Measurements from ENCODE around the gene NDE1. TPM values are rescaled to one million over a fixed set of nuclear protein-coding genes. Genes with fewer than 3 reads are reported as not detected.
A peak's percentile ranks its signal among the peaks of the same experiment; 100 is the strongest.

Gene NDE1, protein sequence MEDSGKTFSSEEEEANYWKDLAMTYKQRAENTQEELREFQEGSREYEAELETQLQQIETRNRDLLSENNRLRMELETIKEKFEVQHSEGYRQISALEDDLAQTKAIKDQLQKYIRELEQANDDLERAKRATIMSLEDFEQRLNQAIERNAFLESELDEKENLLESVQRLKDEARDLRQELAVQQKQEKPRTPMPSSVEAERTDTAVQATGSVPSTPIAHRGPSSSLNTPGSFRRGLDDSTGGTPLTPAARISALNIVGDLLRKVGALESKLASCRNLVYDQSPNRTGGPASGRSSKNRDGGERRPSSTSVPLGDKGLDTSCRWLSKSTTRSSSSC
- 29.2 and 34.4 TPM in 2 replicates for total RNA-seq (2012; rRNA removed)
- polyA plus RNA-seq (2012; rRNA removed), result 17.3 and 22.7 TPM in 2 replicates
- polyA plus RNA-seq (2012; cell fraction: cytosol; rRNA removed), result 14.0 and 28.0 TPM in 2 replicates
- 8.8 and 21.5 TPM in 2 replicates for polyA plus RNA-seq (2012; cell fraction: nucleus; rRNA removed; ENCODE audit: low replicate concordance)
- Bru-seq, nascent RNA, result percentile 67 among the genes with signal in this experiment
- percentile 79 among the genes with signal in this experiment for BruChase-seq, experiment 1, labeled RNA remaining after a 6-hour chase
- percentile 65 among the genes with signal in this experiment for BruChase-seq, experiment 2, labeled RNA remaining after a 2-hour chase
- long read RNA-seq, transcript NDE1-201 (9 exons, 3,221 nt), result major isoform, 8 of 28 reads
- long read RNA-seq, partial matches to known transcripts, result 9 of 28 reads
- long read RNA-seq, other reads (novel, unspliced or antisense), result 11 of 28 reads

DNA sequence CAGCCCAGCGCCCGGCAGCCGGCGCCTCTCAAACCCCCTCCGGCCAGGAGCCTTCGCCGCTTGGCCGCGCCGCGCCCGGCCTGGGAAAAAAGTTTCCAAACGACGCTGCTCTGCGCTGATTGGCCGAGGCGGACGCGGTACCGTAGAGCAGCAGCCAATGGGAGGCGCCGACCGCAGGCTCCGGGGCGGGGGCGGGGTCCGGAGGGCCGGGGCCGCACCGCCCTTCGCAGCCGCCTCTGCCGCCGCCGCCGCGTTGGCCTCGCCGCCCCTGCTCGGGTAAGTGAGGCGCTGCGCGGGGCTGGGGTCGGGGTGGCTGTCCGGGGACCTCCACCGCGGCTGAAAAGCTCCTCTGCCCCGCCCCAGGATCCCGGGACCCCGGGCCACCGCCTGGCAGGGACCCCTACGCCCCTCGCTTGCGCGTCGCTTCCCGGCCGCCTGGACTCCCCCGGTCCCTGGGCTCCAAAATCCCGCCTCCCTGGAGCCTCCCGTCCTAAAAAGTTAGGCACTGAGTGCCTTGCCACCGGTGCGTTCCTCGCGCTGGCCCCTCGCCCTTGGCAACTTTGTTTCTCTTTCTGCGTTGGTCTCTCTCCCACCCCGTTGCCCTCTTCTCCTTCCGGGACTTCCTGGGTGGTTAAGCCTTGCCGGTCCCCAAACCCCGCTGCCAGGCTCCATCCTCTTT, at the start of gene NDE1:
TSS of gene NDE1 (plus strand) at position 227 of the 679 bp plus-strand sequence. CDS start 14,534 bp downstream, outside the sequence.
- intact Hi-C loops (cut with micrococcal nuclease), result loop anchor here (2.0 to 5.0 kb wide), 2 partner anchors 23 to 52 kb away; no protein-coding TSS in a partner anchor
- DNase-seq, result peak; percentile 85

More for the DNA sequence above, at the start of gene NDE1:
- Histone ChIP-seq H3K14ac (replicated peaks; ENCODE audit: low read depth, low read length) (peak within 1 kb of the TSS; percentile 92), H4K8ac (ENCODE audit: low read depth in 2 of 2, low read length in 2 of 2) (peak within 1 kb of the TSS; percentile 67 to 76; a peak in 2 of 4 replicates), H2AK5ac (ENCODE audit: low read depth, low read length) (peak within 1 kb of the TSS; percentile 73; the same call in 1 of the 2 replicates), H2AK9ac (replicated peaks; ENCODE audit: low read depth, low read length, poor library complexity) (peak within 1 kb of the TSS; percentile 95), H4K20me1 (ENCODE audit: insufficient read depth, low read length) (peaks cover 30% of the 10 kb centered on the region), H3K4me2 (ENCODE audit: low read depth, low read length) (peak within 1 kb of the TSS; percentile 96), H3K18ac (ENCODE audit: low read depth, low read length) (peak within 1 kb of the TSS; percentile 36), H3K9me1 (ENCODE audit: insufficient read depth, low read length) (peaks cover 6% of the 10 kb centered on the region), H3K79me1 (ENCODE audit: low read depth in 1 of 2, low read length in 2 of 2) (peaks cover 24 to 48% of the 10 kb centered on the region in 2 experiments), H4K91ac (ENCODE audit: insufficient read depth, low read depth, low read length) (peak within 1 kb of the TSS; percentile 86), H3K23ac (ENCODE audit: low read depth, low read length) (peak within 1 kb of the TSS; percentile 96), H3K27me3 (ENCODE audit: control insufficient read depth, insufficient read depth, low read length) (no peaks in the 10 kb centered on the region), H3K27ac (ENCODE audit: insufficient read depth, low read length) (peak within 1 kb of the TSS; percentile 73), H3K56ac (ENCODE audit: extremely low read depth, insufficient read depth, low read length) (peak within 1 kb of the TSS; percentile 65; the same call in 1 of the 2 replicates), H3K4me1 (ENCODE audit: control insufficient read depth, insufficient read depth, low read length) (peaks cover 6% of the 10 kb centered on the region), H3K9ac (ENCODE audit: low read depth, low read length) (peak within 1 kb of the TSS; percentile 89), H2BK20ac (ENCODE audit: low read depth, low read length) (peak within 1 kb of the TSS; percentile 43), H2BK15ac (ENCODE audit: low read depth, low read length) (peak within 1 kb of the TSS; percentile 76; the same call in 1 of the 3 replicates), H3K4me3 (ENCODE audit: insufficient read depth, low read depth, low read length) (peak within 1 kb of the TSS; percentile 93), H3K4ac (ENCODE audit: low read depth, low read length) (peak within 1 kb of the TSS; percentile 84), H2BK120ac (ENCODE audit: low read depth, low read length) (peak within 1 kb of the TSS; percentile 76), H3K9me3 (ENCODE audit: control insufficient read depth, insufficient read depth, low read length) (no peaks in the 10 kb centered on the region), H2AFZ (replicated peaks; ENCODE audit: low read length, poor library complexity) (peak within 1 kb of the TSS; percentile 93), H2BK5ac (ENCODE audit: low read depth, low read length, poor library complexity, severe bottlenecking) (peak within 1 kb of the TSS; percentile 64), H3K36me3 (ENCODE audit: control insufficient read depth, insufficient read depth, low read length) (no peaks in the 10 kb centered on the region), H4K5ac (ENCODE audit: low read depth, low read length) (peak within 1 kb of the TSS; percentile 7; the same call in 1 of the 2 replicates)
- ATAC-seq (ENCODE audit: low read depth), result peak; percentile 96
- TF ChIP-seq MXI1 (IDR thresholded peaks at IDR 0.05; ENCODE audit: borderline replicate concordance, low read depth, low read length) (peak; percentile 57; the same call in 1 of the 2 replicates), MAZ (IDR thresholded peaks at IDR 0.05; ENCODE audit: borderline replicate concordance, low read depth, low read length) (peak; percentile 72; the same call in 1 of the 2 replicates), SMC3 (IDR thresholded peaks at IDR 0.05; ENCODE audit: low read depth, low read length) (no peak), CEBPB (IDR thresholded peaks at IDR 0.05; ENCODE audit: low read depth, low read length) (no peak), RAD21 (IDR thresholded peaks at IDR 0.05; ENCODE audit: low read length) (no peak), POLR2A (IDR thresholded peaks at IDR 0.05; ENCODE audit: low read depth, low read length) (peak; percentile 68)
- TF ChIP-seq, protein P1, sequence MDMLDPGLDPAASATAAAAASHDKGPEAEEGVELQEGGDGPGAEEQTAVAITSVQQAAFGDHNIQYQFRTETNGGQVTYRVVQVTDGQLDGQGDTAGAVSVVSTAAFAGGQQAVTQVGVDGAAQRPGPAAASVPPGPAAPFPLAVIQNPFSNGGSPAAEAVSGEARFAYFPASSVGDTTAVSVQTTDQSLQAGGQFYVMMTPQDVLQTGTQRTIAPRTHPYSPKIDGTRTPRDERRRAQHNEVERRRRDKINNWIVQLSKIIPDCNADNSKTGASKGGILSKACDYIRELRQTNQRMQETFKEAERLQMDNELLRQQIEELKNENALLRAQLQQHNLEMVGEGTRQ (IDR thresholded peaks at IDR 0.05; ENCODE audit: low read depth, low read length), result no peak
- TF ChIP-seq, protein P2, sequence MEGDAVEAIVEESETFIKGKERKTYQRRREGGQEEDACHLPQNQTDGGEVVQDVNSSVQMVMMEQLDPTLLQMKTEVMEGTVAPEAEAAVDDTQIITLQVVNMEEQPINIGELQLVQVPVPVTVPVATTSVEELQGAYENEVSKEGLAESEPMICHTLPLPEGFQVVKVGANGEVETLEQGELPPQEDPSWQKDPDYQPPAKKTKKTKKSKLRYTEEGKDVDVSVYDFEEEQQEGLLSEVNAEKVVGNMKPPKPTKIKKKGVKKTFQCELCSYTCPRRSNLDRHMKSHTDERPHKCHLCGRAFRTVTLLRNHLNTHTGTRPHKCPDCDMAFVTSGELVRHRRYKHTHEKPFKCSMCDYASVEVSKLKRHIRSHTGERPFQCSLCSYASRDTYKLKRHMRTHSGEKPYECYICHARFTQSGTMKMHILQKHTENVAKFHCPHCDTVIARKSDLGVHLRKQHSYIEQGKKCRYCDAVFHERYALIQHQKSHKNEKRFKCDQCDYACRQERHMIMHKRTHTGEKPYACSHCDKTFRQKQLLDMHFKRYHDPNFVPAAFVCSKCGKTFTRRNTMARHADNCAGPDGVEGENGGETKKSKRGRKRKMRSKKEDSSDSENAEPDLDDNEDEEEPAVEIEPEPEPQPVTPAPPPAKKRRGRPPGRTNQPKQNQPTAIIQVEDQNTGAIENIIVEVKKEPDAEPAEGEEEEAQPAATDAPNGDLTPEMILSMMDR (conservative IDR thresholded peaks at IDR 0.05; ENCODE audit: low read depth, low read length), result 0 out of 2 replicates have a peak, but pooled peaks have one; percentile 0
- whole genome bisulfite sequencing, 2 experiments (ENCODE audit: extremely low coverage in 2 of 2, insufficient read length in 1 of 2), result 0% methylated on average over 49 of the region's 71 CpGs; no CpG with 5 or more reads in 1 of the 2 experiments
- ChIA-PET CTCF (no interaction called here), POLR2A (ENCODE audit: unreplicated experiment) (no interaction called here)
- dilution Hi-C loops (cut with HindIII; ENCODE audit: low sequenced_read_pairs, unreplicated experiment) (no loop called here), in situ Hi-C loops (cut with MboI; ENCODE audit: low sequenced_read_pairs) (no loop called here)
- BruUV-seq (replicated peaks), result no TSS peak

Measured in IMR-90 (cell line).